Neural cell (in vitro differentiated cells): ENCODE results near the gene PPFIA3. TPM values are rescaled to one million over a fixed set of nuclear protein-coding genes. Genes with fewer than 3 reads are reported as not detected.

Experiments
- H2AFZ ChIP-seq: fragments of 200-600, 300-800 bp; sonication (generic), shearing (Covaris generic); 2 replicates; pipeline ENCODE4 v1.6.0; 2014; ENCODE audit warnings: low read depth, mild to moderate bottlenecking, antibody characterized with exemption, low read length, moderate library complexity
- H3F3A ChIP-seq: fragments of 200-600 bp; shearing (Covaris generic); 2 replicates; pipeline ENCODE4 v1.6.1; 2016; ENCODE audit warnings: mild to moderate bottlenecking, moderate library complexity, mixed read lengths, antibody characterized with exemption, low read length; ENCODE audit not compliant: insufficient read depth, poor library complexity, severe bottlenecking
- H3K27ac ChIP-seq: fragments of 200-600, 300-800 bp; sonication (generic), shearing (Covaris generic); 2 replicates; pipeline ENCODE4 v1.5.1; 2014; ENCODE audit warnings: mild to moderate bottlenecking, low read length, moderate library complexity
- H3K27me3 ChIP-seq: fragments of 300-800, 200-600 bp; sonication (generic), shearing (Covaris generic); 2 replicates; pipeline ENCODE4 v1.6.0; 2014; ENCODE audit warnings: mild to moderate bottlenecking, low read depth, low read length, moderate library complexity; ENCODE audit not compliant: insufficient read depth
- H3K36me3 ChIP-seq: fragments of 300-800, 200-600 bp; sonication (generic), shearing (Covaris generic); 2 replicates; pipeline ENCODE4 v1.5.1; 2014; ENCODE audit warnings: mild to moderate bottlenecking, antibody characterized with exemption, low read length, moderate library complexity; ENCODE audit not compliant: insufficient read depth
- H3K4me2 ChIP-seq: fragments of 300-800, 200-600 bp; sonication (generic), shearing (Covaris generic); 2 replicates; pipeline ENCODE4 v1.6.0; 2014; ENCODE audit warnings: mild to moderate bottlenecking, low read length
- H3K4me3 ChIP-seq: fragments of 300-800, 200-600 bp; sonication (generic), shearing (Covaris generic); 2 replicates; pipeline ENCODE4 v1.5.1; 2014; ENCODE audit warnings: mild to moderate bottlenecking, low read length, moderate library complexity
- H3K79me2 ChIP-seq: fragments of 200-600 bp; shearing (Covaris generic); replicated peaks from 2 replicates; pipeline ENCODE4 v1.6.0; 2014; ENCODE audit warnings: mild to moderate bottlenecking, low read length, moderate library complexity; ENCODE audit not compliant: insufficient read depth
- H3K9ac ChIP-seq: fragments of 300-800, 200-600 bp; sonication (generic), shearing (Covaris generic); 2 replicates; pipeline ENCODE4 v1.6.1; 2016; ENCODE audit warnings: mild to moderate bottlenecking, low read length, mixed read lengths
- H3K9me2 ChIP-seq: fragments of 200-600 bp; shearing (Covaris generic); 2 replicates; pipeline ENCODE4 v1.6.1; 2016; ENCODE audit warnings: mild to moderate bottlenecking, low read length, mixed read lengths; ENCODE audit not compliant: insufficient read depth
- H3K9me3 ChIP-seq: fragments of 200-600, 300-800 bp; sonication (generic), shearing (Covaris generic); 2 replicates; pipeline ENCODE4 v1.6.1; 2016; ENCODE audit warnings: mild to moderate bottlenecking, mixed run types, low read length, moderate library complexity, mixed read lengths
- H4K20me1 ChIP-seq: fragments of 200-600 bp; shearing (Covaris generic); 2 replicates; pipeline ENCODE4 v1.6.1; 2016; ENCODE audit warnings: mild to moderate bottlenecking, mixed run types; ENCODE audit not compliant: insufficient read depth
- CTCF ChIP-seq: fragments of 450-650 bp; IDR thresholded peaks from 2 replicates; pipeline ENCODE4 v1.5.1; 2014; ENCODE audit warnings: antibody characterized with exemption, mild to moderate bottlenecking, moderate library complexity; ENCODE audit not compliant: poor library complexity, severe bottlenecking
- EP300 ChIP-seq: fragments of 450-650 bp; conservative IDR thresholded peaks from 2 replicates; pipeline ENCODE4 v1.6.1; 2014; ENCODE audit warnings: antibody characterized with exemption, mild to moderate bottlenecking, moderate library complexity; ENCODE audit not compliant: poor library complexity, severe bottlenecking
- EZH2 ChIP-seq: fragments of 200-600, 300-800 bp; shearing (Covaris generic), sonication (generic); IDR thresholded peaks from 2 replicates; pipeline ENCODE4 v1.6.1; 2014; ENCODE audit warnings: antibody characterized with exemption, low read length, borderline replicate concordance, mild to moderate bottlenecking; ENCODE audit not compliant: insufficient read depth, poor library complexity, severe bottlenecking
- MXI1 ChIP-seq: fragments of 450-650 bp; conservative IDR thresholded peaks from 2 replicates; pipeline ENCODE4 v1.6.1; 2014; ENCODE audit warnings: antibody characterized with exemption, mild to moderate bottlenecking; ENCODE audit not compliant: poor library complexity, severe bottlenecking
- POLR2AphosphoS5 ChIP-seq: IDR thresholded peaks from 2 replicates; pipeline ENCODE4 v1.6.1; 2012
- RAD21 ChIP-seq: fragments of 450-650 bp; conservative IDR thresholded peaks from 2 replicates; pipeline ENCODE4 v1.6.1; 2014; ENCODE audit warnings: antibody characterized with exemption, mild to moderate bottlenecking, moderate library complexity
- REST ChIP-seq: IDR thresholded peaks from 2 replicates; pipeline ENCODE4 v1.6.1; 2012; ENCODE audit warnings: borderline replicate concordance
- SMC3 ChIP-seq: fragments of 450-650 bp; conservative IDR thresholded peaks from 2 replicates; pipeline ENCODE4 v1.6.1; 2014; ENCODE audit warnings: antibody characterized with exemption, mild to moderate bottlenecking, moderate library complexity; ENCODE audit not compliant: poor library complexity
- TAF1 ChIP-seq: IDR thresholded peaks from 2 replicates; pipeline ENCODE4 v1.6.1; 2012; ENCODE audit warnings: low read depth
- polyA plus RNA-seq: library from polyadenylated mRNA; depleted of rRNA; stranded (reverse); fragments of >200 nt; gene quantifications from 2 replicates; pipeline ENCODE4 v1.2.3, GENCODE V29; 2014

Gene PPFIA3
- polyA plus RNA-seq, 1 donor from 2014 or later = 80.7 TPM

GRCh38 chr19:49101160-49101559 is 18.2 kb upstream of the PPFIA3 start:
- H3K9me2 ChIP-seq = no peaks in the 10 kb centered on the region
- no peaks in the 10 kb centered on the region for H3K79me2 ChIP-seq
- H3K9me3 ChIP-seq = no peaks in the 10 kb centered on the region
- H3K27me3 ChIP-seq = no peaks in the 10 kb centered on the region
- H2AFZ ChIP-seq = no peak overlapping the region
- no peak for TF ChIP-seq EP300
- TF ChIP-seq RAD21 = no peak
- TF ChIP-seq EZH2 = no peak
- no peaks in the 10 kb centered on the region for H4K20me1 ChIP-seq
- H3K36me3 ChIP-seq = no peaks in the 10 kb centered on the region
- H3K9ac ChIP-seq = no peak overlapping the region
- H3K27ac ChIP-seq = no peak overlapping the region
- H3F3A ChIP-seq = no peaks in the 10 kb centered on the region
- no peak overlapping the region for H3K4me3 ChIP-seq
- no peak overlapping the region for H3K4me2 ChIP-seq

DNA sequence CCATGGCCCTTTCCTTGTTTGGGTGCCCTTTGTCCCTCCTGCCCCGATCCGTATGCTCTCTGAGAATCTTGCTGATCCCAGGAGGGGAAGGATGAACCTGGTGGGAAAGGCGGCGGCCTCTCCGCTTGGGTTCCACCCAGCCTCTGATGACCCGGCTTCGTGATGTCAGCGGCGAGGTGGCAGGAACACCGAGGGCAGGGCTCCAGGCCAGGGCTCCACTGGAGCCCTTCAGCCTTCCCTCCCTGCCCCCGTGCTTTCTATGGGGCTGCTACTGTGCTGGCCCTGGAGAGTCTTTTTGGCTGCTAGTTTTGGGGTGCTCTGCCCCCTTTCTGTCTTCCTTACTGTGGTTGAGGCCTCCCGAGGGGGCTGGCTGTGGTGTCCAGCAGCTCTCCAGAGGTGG is 17.0 kb upstream of the PPFIA3 start:
- no peak overlapping the region for H3K9ac ChIP-seq
- no peak for TF ChIP-seq EP300
- TF ChIP-seq CTCF = no peak
- no peak for TF ChIP-seq REST
- no peak for TF ChIP-seq POLR2AphosphoS5
- no peak for TF ChIP-seq EZH2
- no peak for TF ChIP-seq RAD21
- TF ChIP-seq TAF1 = no peak
- no peak for TF ChIP-seq SMC3
- no peak for TF ChIP-seq MXI1
- no peaks in the 10 kb centered on the region for H3K9me3 ChIP-seq
- no peak overlapping the region for H3K4me2 ChIP-seq
- H4K20me1 ChIP-seq = peaks cover 3% of the 10 kb centered on the region
- no peak overlapping the region for H3K4me3 ChIP-seq
- no peaks in the 10 kb centered on the region for H3F3A ChIP-seq
- H3K9me2 ChIP-seq = no peaks in the 10 kb centered on the region
- no peak overlapping the region for H2AFZ ChIP-seq
- no peaks in the 10 kb centered on the region for H3K79me2 ChIP-seq
- no peak overlapping the region for H3K27ac ChIP-seq
- no peaks in the 10 kb centered on the region for H3K36me3 ChIP-seq
- no peaks in the 10 kb centered on the region for H3K27me3 ChIP-seq
